IMR-90 (cell line): ENCODE results near the gene GSKIP. TPM values are rescaled to one million over a fixed set of nuclear protein-coding genes. Genes with fewer than 3 reads are reported as not detected.

Source experiments
- ATAC-seq: fragments of 200-7000 bp; cut with Tn5 transposase; 2 replicates; pipeline ENCODE4 v1.9.1; 2020; ENCODE audit warnings: low read depth, mild to moderate bottlenecking, moderate library complexity
- BruUV-seq: library from RNA; stranded (reverse); fragments of 400-500 nt; replicated peaks from 2 replicates; lab custom pipeline; 2021; lab: Mats Ljungman, UMichigan
- CTCF ChIA-PET: fragments of 300-600 bp; formaldehyde crosslinking; extraction: SDS; loops from one replicate; lab custom pipeline; 2021; ENCODE audit warnings: antibody characterized with exemption; lab: Yijun Ruan, JAX
- POLR2A ChIA-PET: fragments of 300-600 bp; sonication (Branson Sonifier 250); formaldehyde crosslinking; loops from one replicate; lab custom pipeline; 2022; ENCODE audit warnings: antibody characterized with exemption; ENCODE audit not compliant: unreplicated experiment; lab: Charles Lee
- DNase-seq: peaks from one replicate; pipeline ENCODE4 v3.0.0; 2013
- H2AFZ ChIP-seq: replicated peaks from 2 replicates; pipeline ENCODE3; 2013; ENCODE audit warnings: low read length, mild to moderate bottlenecking; ENCODE audit not compliant: poor library complexity
- H2AK5ac ChIP-seq: 2 replicates; pipeline ENCODE4 v1.6.1; 2013; ENCODE audit warnings: low read depth, low read length, inconsistent platforms
- H2AK9ac ChIP-seq: replicated peaks from 2 replicates; pipeline ENCODE3; 2013; ENCODE audit warnings: mild to moderate bottlenecking, low read depth, low read length, moderate library complexity; ENCODE audit not compliant: poor library complexity
- H2BK120ac ChIP-seq: 2 replicates; pipeline ENCODE4 v1.6.1; 2013; ENCODE audit warnings: low read depth, low read length, inconsistent platforms
- H2BK15ac ChIP-seq: 3 replicates; pipeline ENCODE4 v1.6.1; 2013; ENCODE audit warnings: low read depth, low read length, inconsistent platforms
- H2BK20ac ChIP-seq: 2 replicates; pipeline ENCODE4 v1.6.1; 2013; ENCODE audit warnings: low read depth, mild to moderate bottlenecking, inconsistent platforms, low read length, moderate library complexity
- H2BK5ac ChIP-seq: 2 replicates; pipeline ENCODE4 v1.6.1; 2013; ENCODE audit warnings: mild to moderate bottlenecking, low read depth, low read length, inconsistent platforms; ENCODE audit not compliant: poor library complexity, severe bottlenecking
- H3K14ac ChIP-seq: replicated peaks from 2 replicates; pipeline ENCODE4 v1.6.1; 2013; ENCODE audit warnings: low read depth, low read length, inconsistent platforms
- H3K18ac ChIP-seq: 2 replicates; pipeline ENCODE4 v1.6.1; 2013; ENCODE audit warnings: low read depth, low read length, control low read depth
- H3K23ac ChIP-seq: 2 replicates; pipeline ENCODE4 v1.6.1; 2013; ENCODE audit warnings: low read depth, low read length, inconsistent platforms
- H3K27ac ChIP-seq: 2 replicates; pipeline ENCODE4 v1.5.1; 2013; ENCODE audit warnings: mild to moderate bottlenecking, control low read depth, low read length; ENCODE audit not compliant: insufficient read depth
- H3K27me3 ChIP-seq: 2 replicates; pipeline ENCODE4 v1.6.1; 2013; ENCODE audit warnings: low read length; ENCODE audit not compliant: control insufficient read depth, insufficient read depth
- H3K36me3 ChIP-seq: 2 replicates; pipeline ENCODE4 v1.6.1; 2013; ENCODE audit warnings: low read length, mixed read lengths; ENCODE audit not compliant: control insufficient read depth, insufficient read depth
- H3K4ac ChIP-seq: 2 replicates; pipeline ENCODE4 v1.6.1; 2013; ENCODE audit warnings: low read depth, low read length, inconsistent platforms
- H3K4me1 ChIP-seq: 2 replicates; pipeline ENCODE4 v1.6.1; 2013; ENCODE audit warnings: low read length, mixed read lengths; ENCODE audit not compliant: control insufficient read depth, insufficient read depth
- H3K4me2 ChIP-seq: 2 replicates; pipeline ENCODE4 v1.6.1; 2013; ENCODE audit warnings: low read depth, mild to moderate bottlenecking, control low read depth, low read length, moderate library complexity
- H3K4me3 ChIP-seq: 2 replicates; pipeline ENCODE4 v1.5.1; 2013; ENCODE audit warnings: low read depth, mild to moderate bottlenecking, control low read depth, low read length, moderate library complexity; ENCODE audit not compliant: insufficient read depth
- H3K56ac ChIP-seq: 2 replicates; pipeline ENCODE4 v1.6.1; 2013; ENCODE audit warnings: low read length, inconsistent platforms; ENCODE audit not compliant: insufficient read depth; ENCODE audit errors: extremely low read depth
- H3K79me1 ChIP-seq, 2 experiments: 2 replicates each; pipeline ENCODE4 v1.6.1; 2013; ENCODE audit warnings: low read length in 2 of 2, inconsistent platforms in 1 of 2, low read depth in 1 of 2
- H3K9ac ChIP-seq: 2 replicates; pipeline ENCODE4 v1.6.1; 2013; ENCODE audit warnings: low read depth, low read length, control low read depth
- H3K9me1 ChIP-seq: 2 replicates; pipeline ENCODE4 v1.6.1; 2013; ENCODE audit warnings: low read length, inconsistent platforms; ENCODE audit not compliant: insufficient read depth
- H3K9me3 ChIP-seq: 2 replicates; pipeline ENCODE4 v1.6.1; 2013; ENCODE audit warnings: low read length; ENCODE audit not compliant: control insufficient read depth, insufficient read depth
- H4K20me1 ChIP-seq: 2 replicates; pipeline ENCODE4 v1.6.1; 2013; ENCODE audit warnings: low read length, inconsistent platforms; ENCODE audit not compliant: insufficient read depth
- H4K5ac ChIP-seq: 2 replicates; pipeline ENCODE4 v1.6.1; 2013; ENCODE audit warnings: mild to moderate bottlenecking, low read depth, low read length, control low read depth
- H4K8ac ChIP-seq, 2 experiments: 2 replicates each; pipeline ENCODE4 v1.6.1; 2013; ENCODE audit warnings: low read depth in 2 of 2, low read length in 2 of 2, control low read depth in 1 of 2, inconsistent platforms in 1 of 2
- H4K91ac ChIP-seq: 2 replicates; pipeline ENCODE4 v1.6.1; 2013; ENCODE audit warnings: low read depth, low read length, inconsistent platforms; ENCODE audit not compliant: insufficient read depth
- CEBPB ChIP-seq: IDR thresholded peaks from 2 replicates; pipeline ENCODE4 v1.6.1; 2012; ENCODE audit warnings: low read depth, low read length, improper control_type of control experiment
- CHD1 ChIP-seq: IDR thresholded peaks from 2 replicates; pipeline ENCODE4 v1.6.1; 2012; ENCODE audit warnings: low read depth, low read length, improper control_type of control experiment
- WGBS, 2 experiments: methylation state at CpG; one replicate each; pipeline versions ENCODE4 v1.1.5 to v1.1.7; 2013; ENCODE audit warnings: missing lambda C conversion rate in 2 of 2; ENCODE audit not compliant: insufficient read length in 1 of 2; ENCODE audit errors: extremely low coverage in 2 of 2; 5-methylcytosine and 5-hydroxymethylcytosine counted together
- dilution Hi-C: fragments of 300-500 bp; cut with HindIII; formaldehyde crosslinking; loops from one replicate; pipeline ENCODE4 v1.14.3; 2018; ENCODE audit warnings: low sequenced_read_pairs; ENCODE audit not compliant: unreplicated experiment
- in situ Hi-C: fragments of 300-500 bp; cut with MboI; formaldehyde crosslinking; loops from 3 replicates; pipeline ENCODE4 v1.14.3; 2019; ENCODE audit warnings: low sequenced_read_pairs, inconsistent platforms, mixed read lengths
- intact Hi-C: fragments of 100-400 bp; cut with micrococcal nuclease; formaldehyde crosslinking; loops from 2 replicates; pipeline ENCODE4 v1.10.0; 2022
- polyA plus RNA-seq, 3 experiments: library from polyadenylated mRNA; depleted of rRNA; stranded (reverse); fragments of >200 nt; gene quantifications; 2 replicates each; pipeline ENCODE4 v1.2.3, GENCODE V29; 2012; ENCODE audit warnings: low replicate concordance in 1 of 3
- total RNA-seq: library from RNA; depleted of rRNA; stranded (reverse); fragments of >200 nt; gene quantifications from 2 replicates; pipeline ENCODE4 v1.2.3, GENCODE V29; 2012

Gene GSKIP
- total and polyA plus RNA-seq, 2 of the 4 experiments (the other 2 are of a cell fraction) = 11.7 to 22.0 TPM

DNA sequence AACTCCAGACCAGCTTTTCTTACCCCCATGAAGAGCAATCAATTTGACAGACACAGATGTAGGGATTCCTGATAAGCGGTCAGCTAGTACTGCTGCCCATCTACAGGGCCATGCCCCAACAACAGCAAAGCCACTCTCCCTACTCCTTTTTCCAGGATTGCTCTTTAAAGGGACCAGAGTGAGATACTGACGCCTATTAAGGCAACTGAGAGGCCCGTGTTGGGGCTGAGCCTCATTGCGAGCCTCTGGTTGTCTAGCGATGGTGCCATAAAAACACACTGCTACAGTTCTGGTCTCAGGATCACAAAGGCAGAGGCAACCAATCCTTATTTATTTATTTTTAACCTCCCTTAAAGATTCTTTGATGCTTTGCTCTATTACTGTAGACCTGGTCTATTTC, 59.7 kb downstream of the GSKIP start:
- Histone ChIP-seq H3K9ac (no peak overlapping the region), H4K8ac (no peak overlapping the region), H3K4me1 (peaks cover 2% of the 10 kb centered on the region; the same call in 1 of the 2 replicates), H3K9me3 (no peaks in the 10 kb centered on the region), H2AK5ac (no peak overlapping the region), H2AK9ac (no peak overlapping the region), H3K4me3 (no peak overlapping the region), H2BK120ac (no peak overlapping the region), H3K27ac (no peak overlapping the region), H2BK20ac (no peak overlapping the region), H3K56ac (no peak overlapping the region), H3K4ac (no peak overlapping the region), H3K23ac (no peak overlapping the region), H3K14ac (no peak overlapping the region), H3K27me3 (peaks cover 1% of the 10 kb centered on the region; the same call in 1 of the 2 replicates), H4K20me1 (no peaks in the 10 kb centered on the region), H2BK5ac (no peak overlapping the region), H4K91ac (no peak overlapping the region), H3K79me1 (no peaks in the 10 kb centered on the region), H3K36me3 (no peaks in the 10 kb centered on the region), H3K9me1 (no peaks in the 10 kb centered on the region), H3K18ac (no peak overlapping the region), H4K5ac (no peak overlapping the region), H2AFZ (no peak overlapping the region), H3K4me2 (no peak overlapping the region), H2BK15ac (no peak overlapping the region)
- TF ChIP-seq CEBPB (no peak), CHD1 (no peak)
- in situ Hi-C loops (loop anchor here (5.0 to 25.0 kb wide), 2 partner anchors 326 to 861 kb away; no protein-coding TSS in a partner anchor), dilution Hi-C loops (no loop called here), intact Hi-C loops (loop anchor here (5.0 to 10.0 kb wide), 2 partner anchors 61 to 858 kb away; partner anchors contain the start of genes ATG2B and GSKIP)
- POLR2A ChIA-PET = no interaction called here
- no peak for ATAC-seq
- CTCF ChIA-PET = interaction anchor here (0.6 kb wide), 1 partner anchor 295 kb away, joined by 6 read pairs; no protein-coding TSS in a partner anchor
- no peak for DNase-seq
- 90% methylated on average over 3 of the region's 5 CpGs; no CpG with 5 or more reads in 1 of the 2 experiments for WGBS, 2 experiments
- BruUV-seq = no TSS peak
